Motor neuron (in vitro differentiated cells): ENCODE results near the gene NACC2. TPM values are rescaled to one million over a fixed set of nuclear protein-coding genes. Genes with fewer than 3 reads are reported as not detected.

Experiments
- ATAC-seq, 8 experiments: fragments of 200-7000 bp; cut with Tn5 transposase; replicated peaks in 6 of 8; 2 replicates each; pipeline ENCODE4 v1.8.0; 2021; ENCODE audit warnings: mild to moderate bottlenecking in 8 of 8, moderate library complexity in 8 of 8
- H3K27ac ChIP-seq, 2 donors: fragments of 250-450 bp; sonication (Bioruptor Pico); 2 replicates each; pipeline ENCODE4 v1.9.0; 2021; ENCODE audit warnings: antibody characterized with exemption in 2 of 2, mild to moderate bottlenecking in 2 of 2, moderate library complexity in 1 of 2
- H3K4me1 ChIP-seq, 2 donors: fragments of 250-450 bp; sonication (Bioruptor Pico); replicated peaks in 1 of 2; 2 replicates each; pipeline ENCODE4 v1.6.1; 2021; ENCODE audit warnings: antibody characterized with exemption in 2 of 2, mild to moderate bottlenecking in 2 of 2, moderate library complexity in 1 of 2
- H3K4me3 ChIP-seq, 5 donors: fragments of 250-450 bp; sonication (Bioruptor Pico); 2 replicates each; pipeline ENCODE4 v1.9.0; 2021; ENCODE audit warnings: antibody characterized with exemption in 5 of 5, mild to moderate bottlenecking in 5 of 5, moderate library complexity in 4 of 5
- WGBS, 10 experiments: fragments of 450-650 bp; shearing (Covaris generic); methylation state at CpG; one replicate each; pipeline ENCODE4 v1.0.0; 2022; 5-methylcytosine and 5-hydroxymethylcytosine counted together
- in situ Hi-C, 9 experiments: fragments of 400-800 bp; cut with MboI; loops; one replicate each; pipeline ENCODE4 v1.15.0; 2021; ENCODE audit warnings: low sequenced_read_pairs in 9 of 9, low pct_unique_long_range_greater_than_20kb in 2 of 9; ENCODE audit not compliant: unreplicated experiment in 9 of 9
- total RNA-seq, 8 experiments: library from RNA; unstranded; fragments of 300-600 nt; gene quantifications; 2 replicates each; pipeline versions ENCODE4 v1.2.3 to v1.2.4, GENCODE V29; 2022

NACC2 gene
- total RNA-seq, 8 experiments from 2014 or later: 3.8 to 43.0 (median 16.7) TPM

GRCh38 chr9:135958485-135958884 lies 136.6 kb downstream of the NACC2 start:
- Histone ChIP-seq H3K4me3 (no peak overlapping the region), H3K27ac (no peak overlapping the region), H3K4me1 (peaks cover 18 to 19% of the 10 kb centered on the region in 2 donors)
- 67 to 100% (median 98%) methylated on average over 1 to 11 of the region's 12 CpGs for WGBS, 10 experiments
- in situ Hi-C loops: loop anchor here in 3 of 9 experiments (25.0 kb wide), 1 partner anchor 154 kb away; the partner anchor contains the start of gene TMEM250 (in 3 of the 3)
- ATAC-seq: no peak

DNA sequence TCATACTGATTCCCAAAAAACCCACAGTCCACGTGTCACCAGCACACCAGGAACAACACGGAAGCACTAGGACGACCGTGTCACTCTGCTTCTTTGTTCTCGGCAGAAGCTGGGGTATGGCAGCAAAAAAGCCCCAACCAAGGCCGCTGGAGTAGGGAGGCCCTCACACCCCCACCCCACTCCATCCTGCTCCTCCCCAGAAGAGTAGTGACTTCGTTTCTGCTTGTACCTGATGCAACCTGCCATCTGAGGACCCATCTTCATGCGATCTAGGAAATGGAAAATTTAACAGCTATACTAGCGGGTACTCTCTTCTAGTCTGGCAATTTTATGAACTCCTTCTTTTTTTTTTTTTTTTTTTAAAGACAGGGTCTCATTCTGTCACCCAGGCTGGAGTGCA lies 137.7 kb downstream of the NACC2 start:
- no peak overlapping the region for H3K27ac ChIP-seq
- in situ Hi-C loops: loop anchor here in 3 of 9 experiments (25.0 kb wide), 1 partner anchor 155 kb away; the partner anchor contains the start of gene TMEM250 (in 3 of the 3)
- ATAC-seq: no peak
- 69 to 100% (median 77%) methylated on average over 1 to 5 of the region's 9 CpGs; no CpG with 5 or more reads in 4 of the 10 experiments for WGBS, 10 experiments
- no peak overlapping the region for H3K4me3 ChIP-seq
- H3K4me1 ChIP-seq: peaks cover 17% of the 10 kb centered on the region in 2 donors

GRCh38 chr9:135956802-135957174 lies 138.3 kb downstream of the NACC2 start:
- H3K27ac ChIP-seq: no peak overlapping the region
- H3K4me1 ChIP-seq: peaks cover 10 to 11% of the 10 kb centered on the region in 2 donors
- ATAC-seq: no peak
- H3K4me3 ChIP-seq: no peak overlapping the region
- WGBS, 10 experiments: 87 to 100% (median 95%) methylated on average over 1 to 6 of the region's 8 CpGs; no CpG with 5 or more reads in 6 of the 10 experiments
- in situ Hi-C loops: loop anchor here in 3 of 9 experiments (25.0 kb wide), 1 partner anchor 156 kb away; the partner anchor contains the start of gene TMEM250 (in 3 of the 3)

Other genes starting within 250 kb of the NACC2 start
- gene CAMSAP1, start 187.7 kb downstream of the NACC2 start, total RNA-seq: 10 to 100 TPM in 7 of 8 experiments, 1 to 10 TPM in 1; 8.2 to 71.6 (median 46.2) TPM
- gene UBAC1, start 133.9 kb downstream of the NACC2 start, total RNA-seq: 10 to 100 TPM; 23.2 to 41.9 (median 29.5) TPM
- gene TMEM250, start 23.6 kb upstream of the NACC2 start, total RNA-seq: 10 to 100 TPM; 11.3 to 37.9 (median 21.0) TPM
- 1 to 10 TPM in 4 of 8 experiments, under 1 TPM in 3, not detected in 1; 0.18 to 9.9 (median 3.8) TPM for gene LHX3, start 109.8 kb upstream of the NACC2 start, total RNA-seq
- 10 to 100 TPM; 10.3 to 17.8 (median 15.1) TPM for gene QSOX2, start 150.5 kb upstream of the NACC2 start, total RNA-seq
- 1 to 10 TPM in 1 of 8 experiments, under 1 TPM in 7; 0.07 to 1.2 (median 0.19) TPM for gene CCDC187, start 208.8 kb upstream of the NACC2 start, total RNA-seq
- gene GPSM1, start 232.2 kb upstream of the NACC2 start, total RNA-seq: 10 to 100 TPM; 10.3 to 40.8 (median 28.9) TPM